VCaP (cell line): ENCODE measurements around the gene MKKS.

ENCODE experiments used
- H3K27ac ChIP-seq: fragments of 450-650 bp; 2 replicates; pipeline ENCODE4 v1.5.1; 2017
- TF ChIP-seq, protein P1 (sequence below): fragments of 450-650 bp; conservative IDR thresholded peaks from 2 replicates; pipeline ENCODE4 v1.5.1; 2017; ENCODE audit warnings: mild to moderate bottlenecking, moderate library complexity

MKKS gene

DNA sequence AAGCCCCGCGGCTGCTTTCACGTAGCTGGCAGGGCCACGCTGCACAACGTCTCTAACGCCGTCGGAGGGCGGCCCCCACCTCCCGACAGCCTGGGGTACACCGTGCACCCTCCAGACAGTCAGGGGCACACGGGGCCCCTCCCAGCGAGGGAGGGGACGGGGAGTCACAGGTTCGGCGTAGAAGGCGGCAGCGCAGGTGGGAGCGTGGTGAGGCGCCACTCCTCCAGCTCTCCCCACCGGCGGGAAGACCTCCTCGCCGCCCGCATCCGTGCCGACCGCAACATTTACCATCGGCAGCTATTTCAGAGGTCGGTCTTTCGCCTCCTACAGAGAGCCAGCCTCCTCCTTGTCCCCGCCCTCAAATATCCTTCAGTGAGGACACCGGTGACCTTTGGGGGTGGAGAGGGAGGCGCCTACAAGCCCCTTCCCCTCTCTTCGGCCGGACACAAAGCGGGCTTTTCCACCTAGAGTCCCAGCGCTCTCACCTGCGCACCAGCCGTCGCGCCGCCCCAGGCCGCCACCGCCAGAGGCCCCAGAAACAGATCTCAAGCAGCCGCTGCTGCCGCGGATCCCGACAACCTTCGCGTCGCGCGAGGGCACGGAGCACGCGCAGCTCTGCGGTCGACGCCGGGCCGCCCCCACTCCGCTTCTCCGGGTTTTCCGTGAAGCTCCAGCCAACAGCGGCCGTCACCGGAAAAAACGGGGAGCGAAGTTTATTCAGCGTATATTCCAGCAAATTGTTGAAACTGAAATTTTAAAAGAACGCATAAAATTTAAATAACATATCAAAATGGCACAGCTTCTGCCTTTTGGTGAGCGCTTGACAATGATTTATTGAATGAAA is at the start of gene MKKS:
TSS of gene MKKS (minus strand) at position 600 of the 844 bp plus-strand sequence. CDS start 20,708 bp downstream, outside the sequence.
- peak within 1 kb of the TSS; percentile 93 for H3K27ac ChIP-seq
- TF ChIP-seq, protein P1, sequence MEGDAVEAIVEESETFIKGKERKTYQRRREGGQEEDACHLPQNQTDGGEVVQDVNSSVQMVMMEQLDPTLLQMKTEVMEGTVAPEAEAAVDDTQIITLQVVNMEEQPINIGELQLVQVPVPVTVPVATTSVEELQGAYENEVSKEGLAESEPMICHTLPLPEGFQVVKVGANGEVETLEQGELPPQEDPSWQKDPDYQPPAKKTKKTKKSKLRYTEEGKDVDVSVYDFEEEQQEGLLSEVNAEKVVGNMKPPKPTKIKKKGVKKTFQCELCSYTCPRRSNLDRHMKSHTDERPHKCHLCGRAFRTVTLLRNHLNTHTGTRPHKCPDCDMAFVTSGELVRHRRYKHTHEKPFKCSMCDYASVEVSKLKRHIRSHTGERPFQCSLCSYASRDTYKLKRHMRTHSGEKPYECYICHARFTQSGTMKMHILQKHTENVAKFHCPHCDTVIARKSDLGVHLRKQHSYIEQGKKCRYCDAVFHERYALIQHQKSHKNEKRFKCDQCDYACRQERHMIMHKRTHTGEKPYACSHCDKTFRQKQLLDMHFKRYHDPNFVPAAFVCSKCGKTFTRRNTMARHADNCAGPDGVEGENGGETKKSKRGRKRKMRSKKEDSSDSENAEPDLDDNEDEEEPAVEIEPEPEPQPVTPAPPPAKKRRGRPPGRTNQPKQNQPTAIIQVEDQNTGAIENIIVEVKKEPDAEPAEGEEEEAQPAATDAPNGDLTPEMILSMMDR, result 0 out of 2 replicates have a peak, but pooled peaks have one; percentile 8

DNA sequence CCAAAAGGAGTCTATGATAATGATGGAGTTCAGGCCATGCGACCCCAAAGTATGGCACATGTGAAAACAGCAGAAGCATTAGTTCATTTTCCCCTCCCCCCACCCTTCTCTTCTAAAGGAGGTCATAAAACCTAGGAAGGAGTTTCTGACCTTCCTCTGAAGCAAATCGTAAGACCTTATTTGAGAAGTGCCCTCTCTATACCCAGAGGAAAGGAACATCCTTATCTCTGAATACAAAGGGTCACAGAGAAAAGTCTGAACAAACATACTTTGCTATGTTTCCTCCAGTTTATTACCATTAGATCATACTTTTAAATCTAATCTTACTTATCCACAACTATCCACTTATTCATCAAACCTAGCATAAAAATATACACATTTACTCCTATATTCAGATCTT is 49.7 kb upstream of the MKKS start:
- TF ChIP-seq, protein P1, result no peak
- no peak overlapping the region for H3K27ac ChIP-seq

DNA sequence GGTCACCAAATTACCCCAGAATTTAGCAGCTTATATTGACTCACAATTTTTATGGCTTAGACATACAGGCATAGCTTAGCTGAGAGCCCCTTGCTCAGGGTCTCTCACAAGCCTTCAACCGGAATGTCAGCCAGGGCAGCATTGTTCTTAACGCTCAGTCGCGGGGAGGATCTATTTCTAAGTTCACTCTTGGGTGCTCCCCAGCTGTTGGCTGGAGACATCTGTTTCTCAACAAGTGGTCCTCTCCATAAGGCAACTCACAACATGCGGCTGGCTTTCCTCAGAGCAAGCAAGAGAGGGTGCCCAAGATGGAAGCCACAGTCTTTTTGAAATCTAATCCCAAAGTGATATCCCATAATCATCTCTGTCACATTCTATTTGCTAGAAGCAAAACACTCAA is 47.7 kb upstream of the MKKS start:
- no peak overlapping the region for H3K27ac ChIP-seq
- TF ChIP-seq, protein P1, result no peak

GRCh38 chr20:10478930-10479329 is 44.9 kb upstream of the MKKS start:
- TF ChIP-seq, protein P1, result 0 out of 2 replicates have a peak, but pooled peaks have one; percentile 16

GRCh38 chr20:10478205-10478604 is 44.2 kb upstream of the MKKS start:
- no peak overlapping the region for H3K27ac ChIP-seq
- TF ChIP-seq, protein P1, result no peak

More at GRCh38 chr20:10478930-10479329, 44.9 kb upstream of the MKKS start:
- no peak overlapping the region for H3K27ac ChIP-seq

DNA sequence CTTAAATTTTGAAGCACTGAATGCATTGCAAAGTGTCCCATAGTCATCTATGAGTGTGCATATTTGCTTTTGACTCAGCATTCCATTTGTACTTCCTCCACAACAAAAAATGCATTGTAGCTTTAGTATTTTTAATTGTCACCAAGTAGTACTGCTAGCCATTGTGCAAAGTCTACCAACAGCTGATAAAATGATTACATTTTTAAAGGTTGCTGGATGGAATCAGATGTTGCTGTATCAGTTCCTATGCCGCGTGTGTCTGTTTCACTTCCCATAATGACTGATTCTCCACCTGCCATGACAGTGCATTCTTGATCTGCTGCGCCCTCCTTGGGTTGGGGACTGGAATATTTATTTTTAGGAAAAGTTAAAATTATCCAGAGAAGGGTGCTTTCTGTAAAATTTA is 42.3 kb upstream of the MKKS start:
- TF ChIP-seq, protein P1, result no peak
- H3K27ac ChIP-seq, result no peak overlapping the region

GRCh38 chr20:10475225-10475624 is 41.2 kb upstream of the MKKS start:
- no peak overlapping the region for H3K27ac ChIP-seq
- TF ChIP-seq, protein P1, result no peak
